Endothelial cell of umbilical vein (primary cell): ENCODE measurements around the gene SIRPD. TPM values are rescaled to one million over a fixed set of nuclear protein-coding genes. Genes with fewer than 3 reads are reported as not detected.

ENCODE experiments used
- BruUV-seq: library from RNA; stranded (reverse); fragments of 400-500 nt; replicated peaks from 2 replicates; lab custom pipeline; 2021; lab: Mats Ljungman, UMichigan
- CTCF ChIA-PET: fragments of 300-600, 350-600 bp; sonication (Branson Sonifier 250); formaldehyde crosslinking; loops from one replicate; lab custom pipeline; 2021; ENCODE audit warnings: antibody characterized with exemption, inconsistent platforms; lab: Charles Lee
- POLR2A ChIA-PET: fragments of 300-600, 350-600 bp; sonication (Branson Sonifier 250); formaldehyde crosslinking; loops from one replicate; lab custom pipeline; 2021; ENCODE audit warnings: antibody characterized with exemption, inconsistent platforms; lab: Charles Lee
- DNase-seq: peaks from one replicate; pipeline ENCODE4 v3.0.0-alpha.2; 2011; ENCODE audit warnings: low read depth, low spot score
- FAIRE-seq: peaks from 2 replicates; lab custom pipeline; 2011; peaks lifted over from hg19 to GRCh38; lab: Jason Lieb, UNC
- H2AFZ ChIP-seq: 2 replicates; pipeline ENCODE4 v1.6.0; 2012; ENCODE audit warnings: low read depth, low read length, control low read depth, inconsistent platforms
- H3K27ac ChIP-seq: 2 replicates; pipeline ENCODE4 v1.5.1; 2011; ENCODE audit warnings: low read depth, mild to moderate bottlenecking, control low read depth, low read length, moderate library complexity; ENCODE audit not compliant: insufficient read depth
- H3K27me3 ChIP-seq, 2 experiments: 2 replicates each; pipeline versions ENCODE4 v1.6.0 to v1.6.1; 2011; ENCODE audit warnings: low read length in 2 of 2, mixed read lengths in 1 of 2; ENCODE audit not compliant: control insufficient read depth in 2 of 2, insufficient read depth in 2 of 2
- H3K36me3 ChIP-seq, 2 experiments: 2 replicates in 1 of 2; 3 replicates in 1 of 2; pipeline ENCODE4 v1.5.1; 2011; ENCODE audit warnings: low read length in 2 of 2, mild to moderate bottlenecking in 1 of 2, moderate library complexity in 1 of 2; ENCODE audit not compliant: control insufficient read depth in 2 of 2, insufficient read depth in 2 of 2; ENCODE audit errors: extremely low read depth in 1 of 2
- H3K4me1 ChIP-seq: 3 replicates; pipeline ENCODE4 v1.5.1; 2011; ENCODE audit warnings: mild to moderate bottlenecking, low read length; ENCODE audit not compliant: control insufficient read depth, insufficient read depth; ENCODE audit errors: extremely low read depth
- H3K4me2 ChIP-seq: 2 replicates; pipeline ENCODE4 v1.6.1; 2011; ENCODE audit warnings: low read length, control low read depth, mixed read lengths; ENCODE audit not compliant: insufficient read depth
- H3K4me3 ChIP-seq, 3 experiments: fragments of 200-600 bp in 1 of 3; sonication (generic), shearing (Covaris generic) in 1 of 3; replicated peaks in 1 of 3; 2 replicates each; pipeline ENCODE4 v1.5.1; 2011 to 2016; ENCODE audit warnings: control low read depth in 3 of 3, low read length in 3 of 3, mild to moderate bottlenecking in 2 of 3, inconsistent platforms in 1 of 3, low read depth in 1 of 3, moderate library complexity in 1 of 3; ENCODE audit not compliant: insufficient read depth in 1 of 3
- H3K79me2 ChIP-seq: 2 replicates; pipeline ENCODE4 v1.6.0; 2012; ENCODE audit warnings: low read length, inconsistent platforms; ENCODE audit not compliant: control insufficient read depth, insufficient read depth
- H3K9ac ChIP-seq: replicated peaks from 2 replicates; pipeline ENCODE3; 2011; ENCODE audit warnings: low read length, control low read depth; ENCODE audit not compliant: insufficient read depth; ENCODE audit errors: extremely low read depth
- H3K9me1 ChIP-seq: replicated peaks from 3 replicates; pipeline ENCODE4 v1.6.0; 2011; ENCODE audit warnings: mild to moderate bottlenecking, low read length; ENCODE audit not compliant: control insufficient read depth, insufficient read depth; ENCODE audit errors: extremely low read depth
- H3K9me3 ChIP-seq: replicated peaks from 2 replicates; pipeline ENCODE4 v1.5.1; 2012; ENCODE audit warnings: low read length, inconsistent platforms; ENCODE audit not compliant: control insufficient read depth, insufficient read depth
- H4K20me1 ChIP-seq: replicated peaks from 2 replicates; pipeline ENCODE3; 2011; ENCODE audit warnings: mild to moderate bottlenecking, low read length; ENCODE audit not compliant: control insufficient read depth, insufficient read depth; ENCODE audit errors: extremely low read depth
- CTCF ChIP-seq, 2 donors: IDR thresholded peaks; 1 replicate in 1 of 2; 2 replicates in 1 of 2; pipeline ENCODE4 v1.5.1; 2011; ENCODE audit warnings: low read length in 2 of 2, mild to moderate bottlenecking in 2 of 2, moderate library complexity in 2 of 2, control low read depth in 1 of 2, inconsistent platforms in 1 of 2, low read depth in 1 of 2; ENCODE audit not compliant: insufficient read depth in 1 of 2; ENCODE audit errors: extremely low read depth in 1 of 2
- EZH2 ChIP-seq: IDR thresholded peaks from 2 replicates; pipeline ENCODE4 v1.6.1; 2012; ENCODE audit warnings: borderline replicate concordance, low read depth, mild to moderate bottlenecking, moderate library complexity, low read length, inconsistent platforms; ENCODE audit not compliant: severe bottlenecking
- MYC ChIP-seq: IDR thresholded peaks from one replicate; pipeline ENCODE4 v1.6.1; 2011; ENCODE audit warnings: mild to moderate bottlenecking, low read depth, low read length
- POLR2A ChIP-seq: IDR thresholded peaks from 2 replicates; pipeline ENCODE4 v1.6.1; 2012; ENCODE audit warnings: low read depth, mild to moderate bottlenecking, control low read depth, low read length
- POLR2AphosphoS5 ChIP-seq: IDR thresholded peaks from 2 replicates; pipeline ENCODE4 v1.6.1; 2012; ENCODE audit warnings: low read depth, mild to moderate bottlenecking, control low read depth, low read length, moderate library complexity; ENCODE audit not compliant: insufficient read depth
- dilution Hi-C: fragments of 300-500 bp; cut with MboI; formaldehyde crosslinking; loops from one replicate; pipeline ENCODE4 v1.15.0; 2019; ENCODE audit warnings: low sequenced_read_pairs; ENCODE audit not compliant: extremely low pct_ligation_motif_present
- intact Hi-C: fragments of 100-400 bp; cut with micrococcal nuclease; formaldehyde crosslinking; loops from one replicate; pipeline ENCODE4 v1.10.0; 2022
- polyA plus RNA-seq, 4 experiments: library from polyadenylated mRNA; depleted of rRNA in 3 of 4; stranded (reverse) in 3 of 4; unstranded in 1 of 4; fragments of >200 nt; gene quantifications; 2 replicates each; pipeline versions ENCODE4 v1.2.1 to v1.2.3, GENCODE V29; 2011 to 2012; ENCODE audit warnings: missing spikeins in 1 of 4
- total RNA-seq: library from RNA; stranded (reverse); gene quantifications from 2 replicates; pipeline ENCODE4 v1.2.3, GENCODE V29; 2021

SIRPD gene
- total and polyA plus RNA-seq, 2 donors (not counting 3 experiments of a cell fraction or from before 2014, with no cell fraction given) = not detected

- Histone ChIP-seq H2AFZ (no peak overlapping the region), H3K27me3 (no peaks in the 10 kb centered on the region), H3K9me3 (no peaks in the 10 kb centered on the region), H3K9me1 (no peaks in the 10 kb centered on the region), H3K4me1 (no peaks in the 10 kb centered on the region), H3K4me3 (no peak overlapping the region), H3K27ac (no peak overlapping the region), H3K79me2 (no peaks in the 10 kb centered on the region), H3K4me2 (no peak overlapping the region), H4K20me1 (no peaks in the 10 kb centered on the region), H3K36me3 (no peaks in the 10 kb centered on the region), H3K9ac (no peak overlapping the region)
- ChIA-PET POLR2A (no interaction called here), CTCF (interaction anchor here (1.1 to 4.0 kb wide), 5 partner anchors 9 to 248 kb away, joined by 3 to 16 read pairs (median 5); no protein-coding TSS in a partner anchor)
- no peak for DNase-seq
- dilution Hi-C loops = no loop called here
- TF ChIP-seq POLR2A (no peak), CTCF (IDR thresholded peaks at IDR 0.05; ENCODE audit: extremely low read depth in 1 of 2, insufficient read depth in 1 of 2, low read depth in 1 of 2, low read length in 2 of 2) (no peak), EZH2 (no peak), MYC (no peak)
- no peak for FAIRE-seq
- intact Hi-C loops = no loop called here
- no TSS peak for BruUV-seq
These were observed 28.7 kb downstream of the SIRPD start for GRCh38 chr20:1528811-1529210.

GRCh38 chr20:1527923-1528322, 29.6 kb downstream of the SIRPD start:
- H3K27ac ChIP-seq = no peak overlapping the region
- no peaks in the 10 kb centered on the region for H3K9me3 ChIP-seq
- BruUV-seq = no TSS peak
- no peaks in the 10 kb centered on the region for H4K20me1 ChIP-seq
- no peaks in the 10 kb centered on the region for H3K4me1 ChIP-seq
- H3K9me1 ChIP-seq = no peaks in the 10 kb centered on the region
- no peak overlapping the region for H3K4me2 ChIP-seq
- dilution Hi-C loops = no loop called here
- no peak overlapping the region for H3K9ac ChIP-seq
- intact Hi-C loops = no loop called here
- H3K36me3 ChIP-seq = no peaks in the 10 kb centered on the region
- H3K79me2 ChIP-seq = no peaks in the 10 kb centered on the region
- H3K4me3 ChIP-seq = no peak overlapping the region
- H3K27me3 ChIP-seq = no peaks in the 10 kb centered on the region
- no peak overlapping the region for H2AFZ ChIP-seq
- TF ChIP-seq EZH2 = no peak
- TF ChIP-seq POLR2AphosphoS5 = no peak
- FAIRE-seq (no peak), DNase-seq (no peak)
- POLR2A ChIA-PET = no interaction called here
- CTCF ChIA-PET = interaction anchor here (1.1 to 4.0 kb wide), 3 partner anchors 19 to 249 kb away, joined by 3 to 16 read pairs (median 5); no protein-coding TSS in a partner anchor
